HG03571 (cell line): ENCODE data around the gene TLR3.

Source experiments
- ATAC-seq: cut with Tn5 transposase; IDR thresholded peaks from one replicate; pipeline ENCODE4 v1.9.1; 2021; ENCODE audit not compliant: unreplicated experiment

Gene TLR3

GRCh38 chr4:186104114-186104889 is 35.3 kb downstream of the TLR3 start, which contains the start of gene FAM149A:
Gene FAM149A (plus strand): TSS chr4:186104704.
- peak; percentile 74 for ATAC-seq

GRCh38 chr4:186104890-186105646 is 36.1 kb downstream of the TLR3 start:
- ATAC-seq = peak; percentile 29

GRCh38 chr4:186105647-186106321 is 36.8 kb downstream of the TLR3 start:
- peak; percentile 15 for ATAC-seq

- ATAC-seq = no peak
Measured at GRCh38 chr4:186107947-186108346, 39.0 kb downstream of the TLR3 start.

- ATAC-seq = no peak
Measured at GRCh38 chr4:186108391-186108790, 39.4 kb downstream of the TLR3 start.

GRCh38 chr4:186109245-186109644 is 40.3 kb downstream of the TLR3 start:
- ATAC-seq = no peak

GRCh38 chr4:186116697-186117096 is 47.7 kb downstream of the TLR3 start:
- ATAC-seq = no peak

- ATAC-seq = no peak
Measured at GRCh38 chr4:186118582-186118981, 49.6 kb downstream of the TLR3 start.

- ATAC-seq = no peak
Measured at GRCh38 chr4:186121057-186121456, 52.1 kb downstream of the TLR3 start.

- no peak for ATAC-seq
Measured at GRCh38 chr4:186128842-186129241, 59.9 kb downstream of the TLR3 start.

- ATAC-seq = no peak
Measured at GRCh38 chr4:186131935-186132334, 63.0 kb downstream of the TLR3 start.

GRCh38 chr4:186132577-186133242 is 63.8 kb downstream of the TLR3 start:
- ATAC-seq = no peak

- ATAC-seq = peak; percentile 99
Measured at GRCh38 chr4:186134257-186134656, 65.3 kb downstream of the TLR3 start.

- ATAC-seq = no peak
Measured at GRCh38 chr4:186134861-186135260, 65.9 kb downstream of the TLR3 start.

- ATAC-seq = no peak
Measured at GRCh38 chr4:186137196-186137794, 68.3 kb downstream of the TLR3 start.
